HG03066 (cell line): ENCODE measurements around the gene LILRB2.
"Not testable (repeated sequence)": the region's sequence is repeated elsewhere in the genome, so short reads cannot be mapped to it uniquely, and the experiment has no call there.

Experiments used
- ATAC-seq: cut with Tn5 transposase; IDR thresholded peaks from one replicate; pipeline ENCODE4 v1.9.1; 2021; ENCODE audit warnings: low read depth; ENCODE audit not compliant: unreplicated experiment

Gene LILRB2

GRCh38 chr19:54281007-54281728, at the start of gene LILRB2:
LILRB2 (minus strand) TSS chr19:54281110; CDS start chr19:54280496, 614 bp downstream.
- no peak for ATAC-seq

- ATAC-seq, result no peak
Measured at GRCh38 chr19:54329476-54330165, 48.7 kb upstream of the LILRB2 start.

- ATAC-seq, result not testable (repeated sequence)
Measured at GRCh38 chr19:54328781-54329180, 47.9 kb upstream of the LILRB2 start.

- no peak for ATAC-seq
Measured at GRCh38 chr19:54325631-54326030, 44.7 kb upstream of the LILRB2 start.

- ATAC-seq, result no peak
Measured at GRCh38 chr19:54325194-54325621, 44.3 kb upstream of the LILRB2 start.

- no peak for ATAC-seq
Measured at GRCh38 chr19:54324071-54324470, 43.2 kb upstream of the LILRB2 start.

- not testable (repeated sequence) for ATAC-seq
Measured at GRCh38 chr19:54322934-54323333, 42.0 kb upstream of the LILRB2 start.

- ATAC-seq, result not testable (repeated sequence)
Measured at GRCh38 chr19:54322295-54322694, 41.4 kb upstream of the LILRB2 start.

- ATAC-seq, result no peak
Measured at GRCh38 chr19:54319892-54320670, 39.2 kb upstream of the LILRB2 start.

- ATAC-seq, result no peak
Measured at GRCh38 chr19:54319049-54319448, 38.1 kb upstream of the LILRB2 start.

GRCh38 chr19:54317965-54318240, 37.0 kb upstream of the LILRB2 start:
- no peak for ATAC-seq

GRCh38 chr19:54317108-54317964, 36.4 kb upstream of the LILRB2 start:
- ATAC-seq, result no peak

GRCh38 chr19:54316746-54317107, 35.8 kb upstream of the LILRB2 start:
- no peak for ATAC-seq

- ATAC-seq, result no peak
Measured at GRCh38 chr19:54315956-54316355, 35.0 kb upstream of the LILRB2 start.

- no peak for ATAC-seq
Measured at GRCh38 chr19:54312436-54313377, 31.8 kb upstream of the LILRB2 start, which contains the start of gene LILRA5. LILRA5 (minus strand) TSS chr19:54313166; CDS start chr19:54313019, 147 bp downstream.

- no peak for ATAC-seq
Measured at GRCh38 chr19:54312011-54312410, 31.1 kb upstream of the LILRB2 start.

- ATAC-seq, result no peak
Measured at GRCh38 chr19:54311486-54311885, 30.6 kb upstream of the LILRB2 start.

- ATAC-seq, result no peak
Measured at GRCh38 chr19:54310543-54310942, 29.6 kb upstream of the LILRB2 start.

- ATAC-seq, result no peak
Measured at GRCh38 chr19:54309811-54310210, 28.9 kb upstream of the LILRB2 start.
